ENCODE measurements around the gene MPC2.

GRCh38 chr1:167893798-167894197, 43.1 kb downstream of the MPC2 start:
- TF ChIP-seq, protein P1, sequence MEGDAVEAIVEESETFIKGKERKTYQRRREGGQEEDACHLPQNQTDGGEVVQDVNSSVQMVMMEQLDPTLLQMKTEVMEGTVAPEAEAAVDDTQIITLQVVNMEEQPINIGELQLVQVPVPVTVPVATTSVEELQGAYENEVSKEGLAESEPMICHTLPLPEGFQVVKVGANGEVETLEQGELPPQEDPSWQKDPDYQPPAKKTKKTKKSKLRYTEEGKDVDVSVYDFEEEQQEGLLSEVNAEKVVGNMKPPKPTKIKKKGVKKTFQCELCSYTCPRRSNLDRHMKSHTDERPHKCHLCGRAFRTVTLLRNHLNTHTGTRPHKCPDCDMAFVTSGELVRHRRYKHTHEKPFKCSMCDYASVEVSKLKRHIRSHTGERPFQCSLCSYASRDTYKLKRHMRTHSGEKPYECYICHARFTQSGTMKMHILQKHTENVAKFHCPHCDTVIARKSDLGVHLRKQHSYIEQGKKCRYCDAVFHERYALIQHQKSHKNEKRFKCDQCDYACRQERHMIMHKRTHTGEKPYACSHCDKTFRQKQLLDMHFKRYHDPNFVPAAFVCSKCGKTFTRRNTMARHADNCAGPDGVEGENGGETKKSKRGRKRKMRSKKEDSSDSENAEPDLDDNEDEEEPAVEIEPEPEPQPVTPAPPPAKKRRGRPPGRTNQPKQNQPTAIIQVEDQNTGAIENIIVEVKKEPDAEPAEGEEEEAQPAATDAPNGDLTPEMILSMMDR (IDR thresholded peaks at IDR 0.05): no peak
- no peak for TF ChIP-seq ZFX (IDR thresholded peaks at IDR 0.05; ENCODE audit: borderline replicate concordance)
